Sigmoid colon (tissue), 7 donors: ENCODE data around the gene COL6A1. TPM values are rescaled to one million over a fixed set of nuclear protein-coding genes. Genes with fewer than 3 reads are reported as not detected.

Experiments used
- DNase-seq: peaks from one replicate; pipeline ENCODE4 v3.0.0-alpha.2; 2019
- H3K27ac ChIP-seq, 4 donors: fragments of 200-600 bp; sonication (generic); one replicate each; pipeline ENCODE4 v1.5.1; 2016 to 2019; ENCODE audit warnings: mild to moderate bottlenecking in 1 of 4
- H3K27me3 ChIP-seq, 3 donors: fragments of 200-600 bp; sonication (generic); one replicate each; pipeline ENCODE4 v1.5.1; 2019; ENCODE audit warnings: mild to moderate bottlenecking in 1 of 3
- H3K36me3 ChIP-seq, 4 donors: fragments of 200-600 bp; sonication (generic); one replicate each; pipeline ENCODE4 v1.5.1; 2016 to 2019
- H3K4me1 ChIP-seq, 4 donors: fragments of 200-600 bp; sonication (generic); one replicate each; pipeline ENCODE4 v1.5.1; 2017 to 2019
- H3K4me3 ChIP-seq, 4 donors: fragments of 200-600 bp; sonication (generic); one replicate each; pipeline ENCODE4 v1.5.1; 2017 to 2019; ENCODE audit warnings: mild to moderate bottlenecking in 2 of 4, moderate library complexity in 1 of 4
- H3K9me3 ChIP-seq, 4 donors: fragments of 200-600 bp in 3 of 4; sonication (generic) in 3 of 4; one replicate each; pipeline versions ENCODE4 v1.5.1 to v1.6.1; 2013 to 2019
- EP300 ChIP-seq, 4 donors: sonication (generic); formaldehyde crosslinking; IDR thresholded peaks; one replicate each; pipeline ENCODE4 v1.6.1; 2017; ENCODE audit warnings: antibody characterized with exemption in 4 of 4
- POLR2A ChIP-seq, 2 donors: fragments of 450-650 bp; IDR thresholded peaks; one replicate each; pipeline ENCODE4 v1.6.1; 2016; ENCODE audit warnings: antibody characterized with exemption in 2 of 2, mild to moderate bottlenecking in 2 of 2, moderate library complexity in 2 of 2
- POLR2AphosphoS5 ChIP-seq, 4 donors: sonication (generic); formaldehyde crosslinking; IDR thresholded peaks; one replicate each; pipeline ENCODE4 v1.6.1; 2017; ENCODE audit warnings: antibody characterized with exemption in 4 of 4
- WGBS, 2 donors: extraction: QIAGEN DNeasy Blood & Tissue Kit; methylation state at CpG; one replicate each; pipeline ENCODE4 v1.1.7; 2013; 5-methylcytosine and 5-hydroxymethylcytosine counted together
- intact Hi-C: fragments of 100-400 bp; cut with DNase I; formaldehyde crosslinking; loops from one replicate; pipeline ENCODE4 v1.15.1; 2023
- polyA plus RNA-seq, 3 donors: library from polyadenylated mRNA; stranded (reverse); fragments of 200-250 nt; gene quantifications; one replicate each; pipeline ENCODE4 v1.2.3, GENCODE V29; 2013
- total RNA-seq, 4 donors: library from RNA; depleted of rRNA; stranded (reverse); fragments of >200 nt; gene quantifications; one replicate each; pipeline ENCODE4 v1.1.0, GENCODE V29; 2016
- TF ChIP-seq, protein P1 (sequence below), 4 experiments: fragments of 450-650 bp in 3 of 4; fragments of 200-600 bp in 1 of 4; IDR thresholded peaks; one replicate each; pipeline ENCODE4 v1.5.1; 2016 to 2019; ENCODE audit warnings: antibody characterized with exemption in 4 of 4, mild to moderate bottlenecking in 3 of 4, moderate library complexity in 2 of 4
- donor health status: healthy with polysubstance abuse.
- donor health status: Bipolar disorder and iron deficiency.
- donor health status: healthy.

Gene COL6A1
- total and polyA plus RNA-seq, 7 donors: 14.3 to 1,755 (median 622) TPM

DNA sequence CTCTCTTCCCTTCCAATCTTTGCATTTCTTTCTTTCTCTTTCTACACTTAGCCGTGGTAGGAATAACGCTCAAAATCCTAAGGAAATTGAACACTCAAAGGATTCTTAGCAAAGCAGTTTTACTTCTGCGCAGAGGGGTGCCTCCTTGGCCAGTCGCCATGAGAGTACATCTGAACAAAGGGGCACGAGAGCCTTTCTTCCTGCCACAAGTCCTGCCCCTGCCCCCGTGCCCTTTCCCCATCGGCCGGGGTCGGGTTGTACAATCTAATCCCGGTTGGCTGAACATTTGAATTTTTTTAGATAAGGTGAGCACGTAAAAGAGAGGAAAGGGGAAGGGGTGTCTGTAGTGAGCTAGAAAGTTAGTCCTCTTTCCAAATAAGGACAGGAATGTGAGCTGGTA is 28.6 kb upstream of the COL6A1 start:
- peak overlapping the region; percentile 80 to 88 (median 82) for H3K27ac ChIP-seq
- 71 to 73% methylated on average over 11 of the region's 11 CpGs for WGBS, 2 donors
- peaks cover 0 to 42% (median 39%) of the 10 kb centered on the region in 4 donors for H3K4me1 ChIP-seq

GRCh38 chr21:45954261-45954660 is 27.3 kb upstream of the COL6A1 start:
- H3K4me3 ChIP-seq: no peak overlapping the region
- no peaks in the 10 kb centered on the region for H3K27me3 ChIP-seq
- no peaks in the 10 kb centered on the region for H3K9me3 ChIP-seq
- TF ChIP-seq, protein P1, sequence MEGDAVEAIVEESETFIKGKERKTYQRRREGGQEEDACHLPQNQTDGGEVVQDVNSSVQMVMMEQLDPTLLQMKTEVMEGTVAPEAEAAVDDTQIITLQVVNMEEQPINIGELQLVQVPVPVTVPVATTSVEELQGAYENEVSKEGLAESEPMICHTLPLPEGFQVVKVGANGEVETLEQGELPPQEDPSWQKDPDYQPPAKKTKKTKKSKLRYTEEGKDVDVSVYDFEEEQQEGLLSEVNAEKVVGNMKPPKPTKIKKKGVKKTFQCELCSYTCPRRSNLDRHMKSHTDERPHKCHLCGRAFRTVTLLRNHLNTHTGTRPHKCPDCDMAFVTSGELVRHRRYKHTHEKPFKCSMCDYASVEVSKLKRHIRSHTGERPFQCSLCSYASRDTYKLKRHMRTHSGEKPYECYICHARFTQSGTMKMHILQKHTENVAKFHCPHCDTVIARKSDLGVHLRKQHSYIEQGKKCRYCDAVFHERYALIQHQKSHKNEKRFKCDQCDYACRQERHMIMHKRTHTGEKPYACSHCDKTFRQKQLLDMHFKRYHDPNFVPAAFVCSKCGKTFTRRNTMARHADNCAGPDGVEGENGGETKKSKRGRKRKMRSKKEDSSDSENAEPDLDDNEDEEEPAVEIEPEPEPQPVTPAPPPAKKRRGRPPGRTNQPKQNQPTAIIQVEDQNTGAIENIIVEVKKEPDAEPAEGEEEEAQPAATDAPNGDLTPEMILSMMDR (IDR thresholded peaks at IDR 0.05): peak in 3 of 4 experiments; percentile 28 to 45 (median 29)
- TF ChIP-seq POLR2A (IDR thresholded peaks at IDR 0.05) (no peak), POLR2AphosphoS5 (IDR thresholded peaks at IDR 0.05) (peak in 1 of 4 donors; percentile 13)
- peaks cover 0 to 53% (median 39%) of the 10 kb centered on the region in 4 donors for H3K4me1 ChIP-seq
- H3K36me3 ChIP-seq: no peaks in the 10 kb centered on the region
- peak; percentile 81 for DNase-seq
- WGBS, 2 donors: 34 to 49% methylated on average over 12 of the region's 12 CpGs
- intact Hi-C loops: no loop called here
- peak overlapping the region; percentile 80 to 88 (median 82) for H3K27ac ChIP-seq

More for the DNA sequence above, 28.6 kb upstream of the COL6A1 start:
- intact Hi-C loops: no loop called here
- Histone ChIP-seq H3K9me3 (no peaks in the 10 kb centered on the region), H3K36me3 (no peaks in the 10 kb centered on the region), H3K27me3 (no peaks in the 10 kb centered on the region), H3K4me3 (no peak overlapping the region)
- TF ChIP-seq POLR2A (IDR thresholded peaks at IDR 0.05): no peak
- TF ChIP-seq, protein P1 (IDR thresholded peaks at IDR 0.05): no peak
- TF ChIP-seq EP300 (IDR thresholded peaks at IDR 0.05): no peak
- no peak for TF ChIP-seq POLR2AphosphoS5 (IDR thresholded peaks at IDR 0.05)
- DNase-seq: no peak

DNA sequence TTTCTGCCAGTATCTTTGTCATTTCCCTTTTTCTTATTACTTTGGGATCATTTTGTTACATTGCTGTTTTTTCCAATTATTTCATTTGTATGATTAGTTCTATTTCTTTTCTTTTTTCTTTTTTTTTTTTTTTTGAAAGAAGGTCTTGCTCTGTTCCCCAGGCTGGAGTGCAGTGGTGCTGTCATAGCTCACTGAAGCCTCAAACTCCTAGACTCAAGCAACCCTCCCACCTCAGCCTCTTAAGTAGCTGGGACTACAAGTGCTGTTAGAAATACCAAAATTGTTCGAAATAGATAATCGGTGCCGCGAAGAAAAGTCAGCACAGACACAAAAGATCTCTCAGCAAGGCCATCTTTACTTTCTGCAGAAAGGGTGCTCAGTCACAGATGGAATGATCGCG is 26.6 kb upstream of the COL6A1 start:
- Histone ChIP-seq H3K4me1 (peaks cover 0 to 56% (median 38%) of the 10 kb centered on the region in 4 donors), H3K9me3 (no peaks in the 10 kb centered on the region), H3K27me3 (no peaks in the 10 kb centered on the region), H3K4me3 (no peak overlapping the region), H3K36me3 (no peaks in the 10 kb centered on the region), H3K27ac (peak overlapping the region in 3 of 4 donors; percentile 80 to 88 (median 84))
- WGBS, 2 donors: 88 to 95% methylated on average over 6 of the region's 6 CpGs
- TF ChIP-seq POLR2A (IDR thresholded peaks at IDR 0.05) (no peak), EP300 (IDR thresholded peaks at IDR 0.05) (no peak), POLR2AphosphoS5 (IDR thresholded peaks at IDR 0.05) (no peak)
- TF ChIP-seq, protein P1 (IDR thresholded peaks at IDR 0.05): no peak
- intact Hi-C loops: no loop called here
- no peak for DNase-seq

DNA sequence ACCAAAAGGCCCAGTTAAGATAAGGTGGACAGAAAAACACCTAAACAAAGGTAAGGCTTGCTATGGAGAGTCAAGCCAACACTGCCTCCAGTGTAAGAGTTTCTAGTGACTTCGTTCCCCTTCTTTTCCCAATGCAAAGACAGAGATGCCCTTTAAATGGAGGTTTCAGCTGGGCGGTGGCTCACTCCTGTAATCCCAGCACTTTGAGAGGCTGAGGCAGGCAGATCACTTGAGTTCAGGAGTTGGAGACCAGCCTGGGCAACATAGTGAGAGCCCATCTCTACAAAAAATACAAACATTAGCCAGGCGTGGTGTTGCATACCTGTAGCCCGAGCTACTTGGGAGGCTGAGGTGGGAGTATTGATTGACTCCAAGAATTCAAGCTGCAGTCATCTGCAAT is 24.0 kb upstream of the COL6A1 start:
- intact Hi-C loops: no loop called here
- peak overlapping the region; percentile 28 to 51 (median 49) for H3K27ac ChIP-seq

More for the DNA sequence above, 24.0 kb upstream of the COL6A1 start:
- peak; percentile 56 for DNase-seq
- H3K36me3 ChIP-seq: no peaks in the 10 kb centered on the region
- H3K4me3 ChIP-seq: no peak overlapping the region
- 81 to 94% methylated on average over 4 of the region's 4 CpGs for WGBS, 2 donors
- H3K9me3 ChIP-seq: no peaks in the 10 kb centered on the region
- H3K4me1 ChIP-seq: peaks cover 0 to 37% (median 22%) of the 10 kb centered on the region in 4 donors
- TF ChIP-seq POLR2AphosphoS5 (IDR thresholded peaks at IDR 0.05) (no peak), POLR2A (IDR thresholded peaks at IDR 0.05) (no peak)
- TF ChIP-seq, protein P1 (IDR thresholded peaks at IDR 0.05): no peak
- no peaks in the 10 kb centered on the region for H3K27me3 ChIP-seq
